AG04449 (cell line): ENCODE results near the gene CD180.
A peak's percentile ranks its signal among the peaks of the same experiment; 100 is the strongest.

ENCODE experiments used
- CTCF ChIA-PET: fragments of 350-600 bp; formaldehyde crosslinking; extraction: SDS; loops from one replicate; lab custom pipeline; 2021; ENCODE audit warnings: antibody characterized with exemption; lab: Yijun Ruan, JAX
- POLR2A ChIA-PET: fragments of 400-600, 350-600 bp; formaldehyde crosslinking; extraction: SDS; loops from one replicate; lab custom pipeline; 2020; ENCODE audit warnings: antibody characterized with exemption, inconsistent platforms; lab: Yijun Ruan, JAX
- DNase-seq: peaks from one replicate; pipeline ENCODE4 v3.0.0-alpha.2; 2010; ENCODE audit warnings: low read depth, low spot score
- H3K4me3 ChIP-seq: 2 replicates; pipeline ENCODE4 v1.5.1; 2011; ENCODE audit warnings: low read depth, mild to moderate bottlenecking, control low read depth, low read length
- TF ChIP-seq, protein P1 (sequence below): IDR thresholded peaks from one replicate; pipeline ENCODE4 v1.5.1; 2011; ENCODE audit warnings: mild to moderate bottlenecking, moderate library complexity, low read length, control low read depth, inconsistent platforms; ENCODE audit not compliant: insufficient read depth; ENCODE audit errors: missing control alignments

Gene CD180

DNA sequence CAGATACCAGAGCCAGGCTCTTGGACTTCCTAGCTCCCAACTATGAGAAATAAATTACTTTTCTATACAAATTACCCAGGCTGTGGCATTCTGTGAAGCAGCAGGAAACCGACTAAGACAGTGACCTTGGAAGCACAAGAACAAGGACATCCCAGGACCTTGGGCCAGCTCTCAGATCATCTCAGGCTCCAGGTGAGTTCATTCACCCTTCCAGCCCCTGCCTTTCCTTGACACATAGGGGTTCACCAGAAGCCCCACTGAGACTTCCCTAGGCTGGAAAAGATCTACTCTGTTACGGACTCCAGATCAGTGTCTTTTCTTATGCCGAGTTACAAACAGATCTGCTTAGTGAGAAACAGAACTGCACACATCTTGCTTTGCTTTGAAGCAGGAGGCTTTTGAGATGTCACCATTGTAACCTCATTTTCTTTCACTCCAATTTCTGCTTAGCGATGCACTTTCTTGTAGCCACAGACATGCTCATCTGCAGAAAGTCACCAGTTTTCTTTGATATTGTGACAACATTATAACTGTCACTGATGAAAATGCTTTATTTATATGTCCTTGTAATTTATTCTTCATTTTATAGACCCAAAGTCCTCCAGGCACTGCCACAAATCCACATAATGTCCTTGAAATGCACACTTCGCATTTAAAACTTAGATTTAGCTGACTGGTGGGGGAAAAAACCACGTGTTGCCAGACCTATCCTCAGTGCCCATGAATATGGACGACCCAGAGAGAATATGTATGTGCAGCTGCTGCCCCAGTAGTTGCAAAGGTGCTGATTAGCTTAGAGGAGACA lies 8.1 kb downstream of the CD180 start:
- ChIA-PET CTCF (no interaction called here), POLR2A (no interaction called here)
- TF ChIP-seq, protein P1, sequence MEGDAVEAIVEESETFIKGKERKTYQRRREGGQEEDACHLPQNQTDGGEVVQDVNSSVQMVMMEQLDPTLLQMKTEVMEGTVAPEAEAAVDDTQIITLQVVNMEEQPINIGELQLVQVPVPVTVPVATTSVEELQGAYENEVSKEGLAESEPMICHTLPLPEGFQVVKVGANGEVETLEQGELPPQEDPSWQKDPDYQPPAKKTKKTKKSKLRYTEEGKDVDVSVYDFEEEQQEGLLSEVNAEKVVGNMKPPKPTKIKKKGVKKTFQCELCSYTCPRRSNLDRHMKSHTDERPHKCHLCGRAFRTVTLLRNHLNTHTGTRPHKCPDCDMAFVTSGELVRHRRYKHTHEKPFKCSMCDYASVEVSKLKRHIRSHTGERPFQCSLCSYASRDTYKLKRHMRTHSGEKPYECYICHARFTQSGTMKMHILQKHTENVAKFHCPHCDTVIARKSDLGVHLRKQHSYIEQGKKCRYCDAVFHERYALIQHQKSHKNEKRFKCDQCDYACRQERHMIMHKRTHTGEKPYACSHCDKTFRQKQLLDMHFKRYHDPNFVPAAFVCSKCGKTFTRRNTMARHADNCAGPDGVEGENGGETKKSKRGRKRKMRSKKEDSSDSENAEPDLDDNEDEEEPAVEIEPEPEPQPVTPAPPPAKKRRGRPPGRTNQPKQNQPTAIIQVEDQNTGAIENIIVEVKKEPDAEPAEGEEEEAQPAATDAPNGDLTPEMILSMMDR = no peak
- no peak for DNase-seq
- no peak overlapping the region for H3K4me3 ChIP-seq

DNA sequence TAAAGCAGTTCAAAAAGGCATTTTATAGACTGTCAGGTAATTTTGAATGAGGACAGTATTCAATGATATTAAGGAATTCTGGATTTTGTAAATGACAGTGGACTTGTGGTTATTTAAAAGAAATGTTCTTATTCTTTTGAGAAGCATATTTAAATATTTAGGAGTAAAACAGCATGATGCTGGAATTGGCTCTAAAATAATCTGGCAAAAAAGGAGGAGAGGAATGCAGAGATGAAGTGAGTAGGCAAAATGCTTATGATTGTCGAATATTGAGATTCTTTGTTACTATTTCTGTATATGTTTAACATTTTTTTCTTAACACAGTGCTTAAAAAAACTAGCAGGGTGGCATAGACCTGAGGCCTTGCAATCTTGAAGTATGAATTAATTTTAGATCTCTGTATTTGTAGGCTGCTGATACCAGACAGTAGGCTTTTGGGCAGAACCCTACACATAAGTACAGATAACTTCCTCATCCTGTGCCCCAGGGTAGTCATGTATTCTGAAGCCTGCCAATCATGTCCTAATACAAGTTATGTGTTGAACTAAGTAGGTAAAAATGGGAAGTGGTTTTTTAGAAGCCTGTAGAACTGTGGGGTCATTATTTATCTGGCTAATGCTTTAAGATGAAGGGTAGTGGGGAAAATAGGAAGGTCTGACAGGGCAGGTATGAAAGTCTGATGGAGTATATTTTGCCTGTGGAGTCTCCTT lies 9.4 kb downstream of the CD180 start:
- H3K4me3 ChIP-seq = no peak overlapping the region
- TF ChIP-seq, protein P1 = no peak
- DNase-seq = no peak
- POLR2A ChIA-PET = no interaction called here
- CTCF ChIA-PET = no interaction called here

DNA sequence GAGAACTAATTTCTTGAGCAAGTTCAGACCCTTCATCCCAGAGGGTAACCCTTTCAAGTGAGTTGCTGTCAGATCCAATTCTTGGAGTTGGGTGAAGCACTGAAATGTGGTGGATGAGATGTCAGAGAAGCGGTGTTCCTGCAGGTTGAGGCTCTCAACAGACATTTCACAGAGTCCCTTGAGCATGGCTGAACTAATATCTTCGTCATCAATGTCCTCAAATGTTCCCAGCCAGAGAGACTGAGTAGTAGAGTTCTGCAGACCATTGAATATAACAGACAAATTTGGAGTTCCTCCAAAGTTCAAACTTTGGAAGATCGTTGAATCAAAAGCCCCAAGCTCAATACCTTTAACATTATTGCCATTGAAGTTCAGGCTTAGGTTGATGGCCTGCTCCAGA lies 12.7 kb downstream of the CD180 start:
- no peak for DNase-seq
- TF ChIP-seq, protein P1 = no peak
- POLR2A ChIA-PET = no interaction called here
- CTCF ChIA-PET = interaction anchor here (1.0 kb wide), 1 partner anchor 25 kb away, joined by 3 read pairs; no protein-coding TSS in a partner anchor
- no peak overlapping the region for H3K4me3 ChIP-seq

DNA sequence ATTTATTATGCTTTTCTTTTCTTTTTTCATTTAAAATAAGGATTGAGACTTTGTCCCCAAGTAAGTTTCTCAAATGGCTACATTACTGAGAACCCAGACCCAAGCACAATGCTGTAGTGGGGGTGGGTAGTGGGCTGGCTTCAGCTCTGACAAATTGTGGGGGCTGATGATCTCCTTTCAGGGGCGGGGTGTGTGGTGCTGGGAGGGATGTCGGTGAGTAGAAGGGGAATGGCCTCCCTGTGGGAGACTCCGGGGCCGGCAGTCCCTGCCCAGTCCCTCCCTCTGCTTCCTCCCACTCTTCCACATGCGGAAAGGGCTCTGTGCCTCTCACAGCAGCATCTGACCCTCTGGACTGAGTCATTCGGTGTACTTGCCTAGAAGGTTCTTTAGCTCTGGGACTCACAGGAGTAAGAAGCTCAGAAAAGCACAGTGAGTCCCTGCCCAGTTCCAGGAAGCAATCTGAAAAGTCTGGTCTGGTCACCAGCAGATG lies 14.3 kb downstream of the CD180 start:
- POLR2A ChIA-PET = no interaction called here
- peak; percentile 24 for DNase-seq
- CTCF ChIA-PET = interaction anchor here (0.7 to 1.3 kb wide), 3 partner anchors 17 to 27 kb away, joined by 3 read pairs; no protein-coding TSS in a partner anchor
- H3K4me3 ChIP-seq = no peak overlapping the region
- TF ChIP-seq, protein P1 = no peak

DNA sequence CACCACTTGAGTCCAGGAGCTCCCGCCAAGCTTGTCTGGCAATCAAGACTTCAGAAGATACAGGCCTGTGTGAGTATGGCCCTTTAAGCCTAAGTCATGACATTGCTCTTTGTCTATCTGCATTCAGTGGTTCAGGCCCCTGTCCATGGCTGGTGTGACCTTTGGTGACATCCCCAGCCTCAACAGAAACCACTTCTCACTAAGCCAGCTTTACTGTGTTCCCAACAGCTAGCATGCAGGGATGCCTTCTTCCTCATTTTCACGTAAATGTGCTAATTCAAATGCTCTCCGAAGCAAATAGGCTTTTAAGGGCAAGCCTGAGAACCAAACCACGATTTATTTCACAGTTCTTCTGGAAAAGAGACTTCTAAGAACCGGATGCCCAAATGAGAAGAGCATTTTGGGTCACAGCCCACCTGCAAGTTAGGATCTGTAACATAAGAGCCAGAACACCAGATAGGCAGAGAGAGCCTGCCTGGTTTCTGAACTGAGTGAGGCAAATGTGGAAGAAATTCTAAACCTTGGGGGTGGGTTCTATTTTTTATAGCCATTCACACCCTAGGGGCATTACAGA lies 14.9 kb downstream of the CD180 start:
- CTCF ChIA-PET = interaction anchor here (0.7 to 1.2 kb wide), 3 partner anchors 14 to 27 kb away, joined by 3 read pairs; no protein-coding TSS in a partner anchor
- POLR2A ChIA-PET = no interaction called here
- H3K4me3 ChIP-seq = no peak overlapping the region
- TF ChIP-seq, protein P1 = no peak
- no peak for DNase-seq
